NCI-H774 (cell line): ENCODE results near the gene ITGA5.
A peak's percentile ranks its signal among the peaks of the same experiment; 100 is the strongest.
"Not testable (repeated sequence)": the region's sequence is repeated elsewhere in the genome, so short reads cannot be mapped to it uniquely, and the experiment has no call there.

ENCODE experiments used
- DNase-seq: peaks from one replicate; lab custom pipeline; 2025; lab: John Stamatoyannopoulos, UW

Gene ITGA5

GRCh38 chr12:54371328-54372112 lies 47.5 kb downstream of the ITGA5 start:
- no peak for DNase-seq

GRCh38 chr12:54370171-54370730 lies 48.8 kb downstream of the ITGA5 start:
- no peak for DNase-seq

GRCh38 chr12:54369597-54370131 lies 49.4 kb downstream of the ITGA5 start:
- DNase-seq: no peak

GRCh38 chr12:54368709-54369596 lies 50.1 kb downstream of the ITGA5 start:
- DNase-seq: peak; percentile 72

- DNase-seq: no peak
Observed at GRCh38 chr12:54368025-54368708, 50.9 kb downstream of the ITGA5 start.

GRCh38 chr12:54364413-54364812 lies 54.7 kb downstream of the ITGA5 start, which contains the start of gene GPR84:
Gene GPR84, minus strand, starts transcription at chr12:54364486. Its CDS starts 635 bp downstream, at chr12:54363851.
- no peak for DNase-seq

- no peak for DNase-seq
Observed at GRCh38 chr12:54363618-54364017, 55.4 kb downstream of the ITGA5 start.

GRCh38 chr12:54363047-54363446 lies 56.0 kb downstream of the ITGA5 start:
- DNase-seq: no peak

GRCh38 chr12:54360717-54361456 lies 58.2 kb downstream of the ITGA5 start:
- DNase-seq: peak; percentile 81

GRCh38 chr12:54359762-54360351 lies 59.2 kb downstream of the ITGA5 start:
- no peak for DNase-seq

- DNase-seq: peak; percentile 99
Observed at GRCh38 chr12:54358945-54359761, 59.9 kb downstream of the ITGA5 start.

GRCh38 chr12:54358191-54358944 lies 60.7 kb downstream of the ITGA5 start:
- DNase-seq: peak; percentile 26

- DNase-seq: no peak
Observed at GRCh38 chr12:54357506-54358190, 61.4 kb downstream of the ITGA5 start.

- no peak for DNase-seq
Observed at GRCh38 chr12:54356951-54357356, 62.1 kb downstream of the ITGA5 start.

- DNase-seq: no peak
Observed at GRCh38 chr12:54356228-54356627, 62.8 kb downstream of the ITGA5 start.

- DNase-seq: no peak
Observed at GRCh38 chr12:54355104-54355815, 63.8 kb downstream of the ITGA5 start.

- DNase-seq: not testable (repeated sequence)
Observed at GRCh38 chr12:54354271-54354670, 64.8 kb downstream of the ITGA5 start.
